NK-92 treated with Interleukin-12 subunit alpha and Interleukin-12 subunit beta, amount 100 ng/mL, for 24 hours (cell line): Measurements from ENCODE around the gene NCS1.
"Not testable (repeated sequence)": the region's sequence is repeated elsewhere in the genome, so short reads cannot be mapped to it uniquely, and the experiment has no call there.

Source experiments
- DNase-seq: peaks from one replicate; lab custom pipeline; 2025; lab: John Stamatoyannopoulos, UW

Gene NCS1

GRCh38 chr9:130262771-130263170 is 90.6 kb downstream of the NCS1 start:
- DNase-seq: no peak

- no peak for DNase-seq
Measured at GRCh38 chr9:130263601-130264413, 91.6 kb downstream of the NCS1 start.

- DNase-seq: no peak
Measured at GRCh38 chr9:130264414-130265350, 92.5 kb downstream of the NCS1 start.

- DNase-seq: no peak
Measured at GRCh38 chr9:130265431-130266235, 93.4 kb downstream of the NCS1 start, which contains the start of gene HMCN2. HMCN2 (plus strand) TSS chr9:130265760; CDS start chr9:130265879, 119 bp downstream.

- DNase-seq: no peak
Measured at GRCh38 chr9:130266236-130267098, 94.3 kb downstream of the NCS1 start.

- no peak for DNase-seq
Measured at GRCh38 chr9:130267930-130268329, 95.7 kb downstream of the NCS1 start.

- DNase-seq: no peak
Measured at GRCh38 chr9:130268521-130269211, 96.5 kb downstream of the NCS1 start.

GRCh38 chr9:130271473-130271872 is 99.3 kb downstream of the NCS1 start:
- DNase-seq: no peak

- no peak for DNase-seq
Measured at GRCh38 chr9:130275156-130275555, 103.0 kb downstream of the NCS1 start.

GRCh38 chr9:130276121-130276520 is 103.9 kb downstream of the NCS1 start:
- no peak for DNase-seq

GRCh38 chr9:130276955-130277354 is 104.8 kb downstream of the NCS1 start:
- DNase-seq: no peak

- not testable (repeated sequence) for DNase-seq
Measured at GRCh38 chr9:130277525-130277924, 105.3 kb downstream of the NCS1 start.

GRCh38 chr9:130283539-130284248 is 111.5 kb downstream of the NCS1 start:
- DNase-seq: no peak

- DNase-seq: no peak
Measured at GRCh38 chr9:130284249-130284625, 112.0 kb downstream of the NCS1 start.

- DNase-seq: no peak
Measured at GRCh38 chr9:130284690-130285089, 112.5 kb downstream of the NCS1 start.

GRCh38 chr9:130285271-130285670 is 113.1 kb downstream of the NCS1 start:
- no peak for DNase-seq

- no peak for DNase-seq
Measured at GRCh38 chr9:130286072-130286770, 114.0 kb downstream of the NCS1 start.
